Measurements from ENCODE around the gene MELTF.
A peak's percentile ranks its signal among the peaks of the same experiment; 100 is the strongest.

MELTF gene

DNA sequence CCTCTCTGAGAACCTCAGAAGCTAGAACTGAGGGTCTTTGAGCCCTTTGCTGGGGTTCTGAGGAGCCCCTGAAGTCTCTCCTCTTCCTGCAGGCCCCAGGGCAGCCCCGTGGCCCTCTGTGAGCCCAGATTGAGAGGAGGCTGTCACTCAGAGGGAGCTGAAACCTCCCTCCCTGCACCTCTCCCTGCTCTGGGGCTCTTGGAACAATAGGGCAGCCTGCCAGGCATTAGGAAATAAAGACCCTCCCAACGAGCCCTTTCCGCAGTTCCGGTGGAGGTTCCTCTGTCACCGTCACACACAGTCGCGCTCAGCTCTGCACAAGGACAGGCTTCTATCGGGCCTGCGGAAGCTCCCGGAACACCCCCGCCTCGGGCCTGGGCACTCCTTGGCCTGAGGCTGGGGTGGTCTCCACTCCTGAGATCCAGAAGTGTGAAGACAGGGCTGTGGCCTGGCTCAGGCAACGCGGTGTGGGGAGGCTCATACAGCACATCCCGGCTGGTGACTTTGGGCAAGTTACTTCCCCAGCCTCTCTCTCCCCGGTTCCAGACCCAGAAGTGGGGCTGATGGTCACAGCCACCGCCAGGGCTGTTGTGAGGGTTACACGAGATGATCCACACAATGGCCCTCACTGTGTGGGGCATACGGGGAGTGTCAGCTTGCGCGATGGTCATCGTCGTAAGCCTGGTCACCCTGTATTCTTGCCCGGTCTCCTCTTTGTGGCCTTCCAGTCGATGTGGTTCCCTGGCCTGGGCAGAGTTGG lies 17.7 kb downstream of the MELTF start:
- in situ Hi-C loops (cut with HindIII; ENCODE audit: low pct_unique_long_range_greater_than_20kb, low sequenced_read_pairs) = no loop called here
- TF ChIP-seq JUND (IDR thresholded peaks at IDR 0.05; ENCODE audit: low read depth) = no peak
- no peak for DNase-seq (ENCODE audit: low read depth in 1 of 2, low spot score in 1 of 2)

DNA sequence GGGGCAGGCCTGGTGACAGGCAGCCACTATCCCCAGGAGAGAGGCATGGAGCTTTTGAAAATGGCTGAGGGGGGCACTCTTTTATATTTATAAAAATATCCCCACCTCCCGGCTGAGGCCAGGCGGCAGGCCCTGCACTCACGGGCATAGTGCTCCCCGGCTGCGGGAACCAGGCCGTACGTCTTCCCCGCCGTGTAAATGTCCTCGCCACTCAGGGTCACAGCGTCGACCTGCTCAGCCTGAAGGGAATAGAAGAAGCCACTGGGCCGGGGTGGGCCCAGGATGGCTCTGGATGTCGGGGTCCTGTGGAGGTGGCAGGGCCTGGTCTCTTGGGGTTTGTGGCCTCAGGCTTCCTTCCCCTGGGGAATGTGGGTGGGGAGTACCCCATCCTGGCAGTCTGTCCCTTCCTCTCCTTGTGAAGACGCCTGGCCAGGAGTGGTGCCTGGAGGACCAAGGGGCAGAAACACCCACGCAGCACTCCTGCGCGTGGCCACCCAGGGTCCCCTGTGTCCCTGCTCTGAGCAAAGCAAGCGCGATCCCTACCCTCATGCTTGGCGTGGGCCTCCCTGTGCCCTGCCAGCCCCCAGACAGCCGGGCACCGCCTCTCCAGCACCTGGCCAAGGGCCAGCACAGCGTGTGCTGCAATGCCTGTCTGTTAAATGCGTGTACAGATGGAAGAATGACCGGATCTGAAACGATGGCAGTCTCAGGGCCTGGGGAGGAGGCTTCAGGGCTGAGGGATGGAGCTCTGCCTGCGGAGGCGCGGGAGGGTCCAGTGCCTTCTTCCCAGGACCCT lies 18.9 kb downstream of the MELTF start:
- in situ Hi-C loops (cut with HindIII; ENCODE audit: low pct_unique_long_range_greater_than_20kb, low sequenced_read_pairs) = no loop called here
- no peak for TF ChIP-seq JUND (IDR thresholded peaks at IDR 0.05; ENCODE audit: low read depth)
- DNase-seq (ENCODE audit: low read depth in 1 of 2, low spot score in 1 of 2) = no peak

GRCh38 chr3:197009532-197010019 lies 20.0 kb downstream of the MELTF start:
- in situ Hi-C loops (cut with HindIII; ENCODE audit: low pct_unique_long_range_greater_than_20kb, low sequenced_read_pairs) = no loop called here
- no peak for DNase-seq (ENCODE audit: low read depth in 1 of 2, low spot score in 1 of 2)
- TF ChIP-seq JUND (IDR thresholded peaks at IDR 0.05; ENCODE audit: low read depth) = no peak

DNA sequence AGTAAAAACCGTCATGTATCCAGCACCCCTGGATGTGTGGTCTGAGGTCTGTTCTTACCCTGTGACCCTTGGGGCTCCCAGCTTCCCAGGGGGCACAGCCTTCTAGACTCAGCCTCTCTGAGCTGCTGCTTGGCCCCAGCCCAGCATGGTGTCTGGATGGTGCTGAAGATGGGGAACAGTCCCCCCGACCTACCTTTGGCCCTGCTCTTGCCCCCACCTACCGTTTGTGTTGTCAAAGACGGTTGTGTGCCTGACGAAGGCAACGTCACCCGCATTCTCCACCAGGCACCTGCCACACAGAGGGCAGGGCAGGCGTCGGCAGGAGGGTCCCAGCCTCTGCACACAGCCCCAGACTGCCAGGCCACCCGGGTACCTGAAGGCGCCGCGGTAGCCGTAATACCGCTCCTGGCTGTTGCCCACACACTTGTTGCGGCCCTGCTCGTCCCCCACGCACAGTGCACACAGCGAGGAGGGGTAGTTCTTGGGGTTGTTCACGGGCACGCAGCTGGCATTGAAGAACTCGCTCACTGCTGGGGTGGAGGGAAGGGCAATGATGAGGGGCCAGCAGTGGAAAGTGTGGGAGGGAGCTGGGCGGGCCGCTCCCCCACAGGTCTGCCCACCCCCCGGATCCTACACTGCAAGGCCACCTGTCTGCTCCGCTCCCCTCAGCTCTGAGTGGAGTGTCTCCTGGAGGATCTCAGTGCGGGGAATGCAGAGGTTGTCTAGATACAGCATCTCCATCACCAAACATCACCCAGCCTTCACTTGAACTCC lies 21.0 kb downstream of the MELTF start:
- no peak for TF ChIP-seq JUND (IDR thresholded peaks at IDR 0.05; ENCODE audit: low read depth)
- in situ Hi-C loops (cut with HindIII; ENCODE audit: low pct_unique_long_range_greater_than_20kb, low sequenced_read_pairs) = no loop called here
- no peak for DNase-seq (ENCODE audit: low read depth in 1 of 2, low spot score in 1 of 2)

DNA sequence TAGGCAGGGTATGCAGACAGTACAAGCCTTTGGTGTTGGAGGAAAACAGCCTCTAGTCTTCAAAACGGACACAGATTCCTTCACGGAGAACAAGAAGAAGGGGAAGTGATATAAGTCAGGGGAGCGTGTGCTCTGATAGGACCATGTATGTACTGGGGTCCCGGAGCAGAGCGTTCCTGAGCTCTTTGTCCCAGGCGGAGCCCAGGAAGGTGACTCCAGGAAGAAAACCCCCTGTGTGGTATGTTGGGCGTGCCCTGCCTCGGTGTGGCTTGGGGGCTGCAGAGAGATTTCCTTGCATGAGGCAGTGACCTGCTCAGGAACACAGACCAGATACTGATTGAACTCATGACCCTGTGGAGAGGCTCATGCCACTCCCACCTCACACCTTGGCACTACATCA lies 21.7 kb downstream of the MELTF start:
- DNase-seq (ENCODE audit: low read depth in 1 of 2, low spot score in 1 of 2) = no peak
- no peak for TF ChIP-seq JUND (IDR thresholded peaks at IDR 0.05; ENCODE audit: low read depth)
- in situ Hi-C loops (cut with HindIII; ENCODE audit: low pct_unique_long_range_greater_than_20kb, low sequenced_read_pairs) = no loop called here

- in situ Hi-C loops (cut with HindIII; ENCODE audit: low pct_unique_long_range_greater_than_20kb, low sequenced_read_pairs) = no loop called here
- TF ChIP-seq JUND (IDR thresholded peaks at IDR 0.05; ENCODE audit: low read depth) = no peak
- DNase-seq (ENCODE audit: low read depth in 1 of 2, low spot score in 1 of 2) = no peak
Measured at GRCh38 chr3:197007296-197007940, 22.2 kb downstream of the MELTF start.

DNA sequence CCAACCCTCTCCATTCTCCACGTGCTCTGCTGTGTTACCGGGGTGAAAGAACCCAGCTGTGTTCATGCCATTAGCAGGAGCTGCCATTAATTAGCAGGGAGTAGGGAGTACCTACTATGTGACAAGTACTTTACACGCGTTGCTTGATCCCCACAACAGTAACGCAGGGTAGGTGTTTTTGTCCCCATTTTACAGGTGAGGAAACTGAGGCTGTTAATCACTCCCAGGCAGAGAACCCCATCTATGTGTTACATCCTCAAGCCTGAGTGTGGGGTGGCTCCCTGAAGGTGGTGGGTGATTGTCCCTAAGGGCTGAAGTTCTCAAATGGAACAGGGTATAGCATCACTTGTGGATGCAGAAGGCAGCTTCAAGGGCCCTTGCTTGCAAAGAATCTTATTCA lies 22.8 kb downstream of the MELTF start:
- no peak for TF ChIP-seq JUND (IDR thresholded peaks at IDR 0.05; ENCODE audit: low read depth)
- in situ Hi-C loops (cut with HindIII; ENCODE audit: low pct_unique_long_range_greater_than_20kb, low sequenced_read_pairs) = no loop called here
- no peak for DNase-seq (ENCODE audit: low read depth in 1 of 2, low spot score in 1 of 2)

DNA sequence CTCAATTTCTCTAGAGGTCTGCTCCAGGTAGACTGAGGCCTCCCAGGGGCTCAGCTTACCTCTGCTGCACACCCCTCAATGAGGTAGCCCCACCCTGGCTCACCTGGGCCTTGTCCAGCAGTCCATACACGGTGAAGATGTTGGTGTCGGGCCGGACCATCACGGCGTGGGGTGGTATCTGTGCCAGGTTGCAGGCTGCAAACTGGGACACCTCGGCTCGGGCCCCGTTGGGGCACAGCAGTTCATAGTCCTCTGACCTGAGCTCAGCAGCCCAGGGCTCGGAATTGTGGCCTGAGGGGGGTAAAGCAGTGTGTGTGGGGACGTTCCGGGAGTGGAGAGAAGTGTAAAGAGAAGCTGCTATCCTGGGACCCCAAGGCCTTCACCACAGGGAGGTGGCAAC lies 23.2 kb downstream of the MELTF start:
- DNase-seq (ENCODE audit: low read depth in 1 of 2, low spot score in 1 of 2) = no peak
- in situ Hi-C loops (cut with HindIII; ENCODE audit: low pct_unique_long_range_greater_than_20kb, low sequenced_read_pairs) = no loop called here
- TF ChIP-seq JUND (IDR thresholded peaks at IDR 0.05; ENCODE audit: low read depth) = no peak

GRCh38 chr3:197003461-197004385 lies 25.9 kb downstream of the MELTF start:
- no peak for TF ChIP-seq JUND (IDR thresholded peaks at IDR 0.05; ENCODE audit: low read depth)
- peak in 1 of 2 experiments; percentile 73 for DNase-seq (ENCODE audit: low read depth in 1 of 2, low spot score in 1 of 2)
- in situ Hi-C loops (cut with HindIII; ENCODE audit: low pct_unique_long_range_greater_than_20kb, low sequenced_read_pairs) = no loop called here

DNA sequence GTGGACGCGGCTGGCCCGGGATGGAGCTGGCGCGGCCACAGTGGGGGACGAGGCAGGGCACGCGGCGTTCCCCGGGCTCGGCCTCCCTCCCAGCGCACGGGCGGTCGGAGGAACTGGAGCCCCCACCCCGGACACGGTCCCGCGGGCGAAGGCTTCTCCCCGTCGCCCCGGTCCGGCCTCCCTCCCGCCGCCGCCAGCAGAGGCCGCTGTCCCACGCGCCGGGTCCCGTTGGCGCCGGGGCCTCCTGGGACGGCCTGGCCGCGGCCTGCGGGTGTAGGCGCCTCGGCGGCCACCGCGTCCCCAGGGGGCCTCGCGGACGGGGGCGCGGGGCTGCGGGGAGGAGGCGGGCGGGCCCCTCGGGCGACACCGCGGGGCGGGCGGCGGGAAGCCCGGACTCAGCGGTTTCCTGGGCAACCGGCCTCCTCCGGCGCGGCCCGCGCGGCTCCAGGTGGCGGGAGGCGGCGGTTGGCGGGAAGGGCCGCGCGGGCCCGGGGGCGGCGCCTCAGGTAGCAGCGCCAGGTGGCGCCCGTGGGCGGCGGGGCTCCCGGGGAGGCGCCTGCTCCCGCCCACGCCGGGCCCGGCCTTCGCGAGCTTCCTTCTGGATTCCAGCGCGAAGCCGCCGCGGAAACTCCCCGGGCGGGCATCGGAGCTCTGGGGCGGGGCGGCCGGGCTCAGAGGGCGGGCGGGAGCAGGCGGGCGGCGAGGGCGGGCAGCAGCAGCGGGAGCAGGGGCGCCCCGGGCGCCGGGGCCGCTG lies 26.7 kb downstream of the MELTF start:
- in situ Hi-C loops (cut with HindIII; ENCODE audit: low pct_unique_long_range_greater_than_20kb, low sequenced_read_pairs) = no loop called here
- TF ChIP-seq JUND (IDR thresholded peaks at IDR 0.05; ENCODE audit: low read depth) = no peak
- peak; percentile 96 to 100 for DNase-seq (ENCODE audit: low read depth in 1 of 2, low spot score in 1 of 2)

Data from T47D (cell line).